ENCODE data around the gene LAMTOR2.
"Not testable (repeated sequence)": the region's sequence is repeated elsewhere in the genome, so short reads cannot be mapped to it uniquely, and the experiment has no call there.

LAMTOR2 gene

DNA sequence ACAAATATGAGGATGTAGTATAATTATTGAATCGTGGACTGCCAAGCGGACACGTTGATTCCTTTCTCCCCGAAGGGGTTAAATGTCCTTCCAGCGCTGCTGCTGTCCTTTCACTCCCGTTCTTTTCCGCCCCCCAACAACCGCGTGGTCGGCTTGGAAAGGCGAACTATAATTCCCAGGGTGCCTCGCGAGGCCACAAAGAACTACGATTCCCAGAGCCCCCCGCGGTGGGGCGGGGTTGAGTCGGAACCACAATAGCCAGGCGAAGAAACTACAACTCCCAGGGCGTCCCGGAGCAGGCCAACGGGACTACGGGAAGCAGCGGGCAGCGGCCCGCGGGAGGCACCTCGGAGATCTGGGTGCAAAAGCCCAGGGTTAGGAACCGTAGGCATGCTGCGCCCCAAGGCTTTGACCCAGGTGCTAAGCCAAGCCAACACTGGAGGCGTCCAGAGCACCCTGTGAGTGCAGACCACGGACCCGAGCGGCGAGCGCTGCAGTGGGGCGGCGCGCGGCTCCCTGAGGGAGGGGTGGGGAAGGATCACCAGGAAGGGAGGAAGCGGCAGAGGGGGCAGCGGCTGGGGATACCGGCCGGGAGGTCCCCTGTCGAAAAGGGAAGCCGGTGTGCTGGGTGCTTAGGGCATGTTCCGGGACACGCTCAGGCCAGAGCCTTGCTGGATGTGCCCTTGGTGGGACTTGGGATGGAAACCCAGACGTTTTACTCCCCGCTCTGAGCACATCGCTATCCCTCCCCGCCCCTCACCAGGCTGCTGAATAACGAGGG, at the start of gene LAMTOR2:
Gene LAMTOR2, plus strand, starts transcription at position 283 of the 781 bp plus-strand sequence. Its CDS starts 108 bp downstream, at position 391.
- peak; percentile 95 to 96 for DNase-seq (ENCODE audit: low read depth in 2 of 2)

- DNase-seq (ENCODE audit: low read depth in 2 of 2) = no peak
Measured at GRCh38 chr1:156004843-156005584, 49.6 kb upstream of the LAMTOR2 start.

DNA sequence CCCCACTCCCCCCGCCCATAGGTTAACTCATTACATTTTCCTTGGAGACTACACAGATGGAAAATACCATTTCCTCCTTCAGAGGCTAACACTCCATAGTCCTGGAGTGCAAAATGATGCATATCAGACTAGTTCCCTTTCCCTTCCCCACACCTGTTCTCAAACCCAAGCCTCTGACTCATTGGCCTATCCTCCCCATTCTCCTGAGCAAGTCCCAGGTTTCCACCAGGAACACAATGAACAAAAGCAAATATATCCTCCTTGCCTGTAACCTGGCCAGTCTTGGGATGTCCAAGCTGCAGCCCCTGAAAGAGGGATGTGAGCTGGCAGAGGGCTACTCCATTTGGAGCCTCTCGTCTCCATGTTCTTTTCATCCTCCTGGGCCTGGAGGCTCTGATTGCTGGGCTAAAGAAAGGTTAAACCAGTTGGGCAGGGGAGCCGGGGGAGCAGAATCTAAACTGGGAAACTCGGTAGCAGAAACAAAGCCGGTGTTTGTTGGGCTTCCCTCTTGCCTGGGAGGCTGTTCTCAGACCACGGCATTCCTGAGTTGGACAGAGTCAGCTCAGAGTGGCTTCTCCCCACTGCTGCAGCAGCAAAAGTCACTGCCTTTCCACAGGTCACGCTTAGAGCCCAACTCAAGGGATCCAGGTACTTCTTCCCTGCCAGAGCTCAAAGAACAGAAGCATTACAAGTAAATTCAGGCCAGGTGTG, 47.8 kb upstream of the LAMTOR2 start:
- DNase-seq (ENCODE audit: low read depth in 2 of 2) = no peak

- DNase-seq (ENCODE audit: low read depth in 2 of 2) = no peak
Measured at GRCh38 chr1:156009404-156009803, 45.2 kb upstream of the LAMTOR2 start.

DNA sequence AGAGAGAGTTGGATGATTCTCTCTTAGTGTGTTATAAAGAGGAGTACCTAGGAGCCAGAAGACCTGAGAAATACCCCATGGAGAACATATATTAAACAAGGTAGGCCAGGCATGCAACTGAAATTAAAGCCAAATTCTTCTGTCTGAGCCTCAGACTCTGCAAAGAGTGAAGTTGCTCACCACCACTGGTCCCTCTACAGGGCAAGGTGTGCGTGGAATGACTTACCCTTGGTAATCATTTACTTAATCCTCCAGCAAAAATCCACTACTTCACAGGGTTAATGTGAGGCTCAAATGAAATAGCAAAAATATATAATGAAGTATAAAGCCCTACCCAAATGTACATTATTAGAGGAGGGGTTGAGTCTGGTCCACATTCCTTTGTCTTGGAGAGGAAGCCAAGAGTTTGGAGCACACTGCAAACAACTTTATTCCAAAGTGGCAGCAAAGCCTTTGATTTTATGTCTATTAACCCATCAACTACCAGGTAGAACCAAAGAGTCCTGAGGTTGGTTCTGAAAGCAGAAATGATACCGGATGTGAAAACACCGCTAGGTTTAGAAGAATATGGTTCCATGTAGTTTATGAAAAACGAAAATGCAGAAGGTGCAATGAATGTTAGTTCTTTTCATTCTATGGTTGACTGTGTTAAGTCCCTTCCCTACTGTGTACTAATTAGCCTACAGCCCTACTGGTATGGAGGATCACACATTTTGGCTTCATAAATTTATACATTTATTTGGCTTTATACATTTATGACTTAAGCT, 42.3 kb upstream of the LAMTOR2 start:
- no peak for DNase-seq (ENCODE audit: low read depth in 2 of 2)

- no peak for DNase-seq (ENCODE audit: low read depth in 2 of 2)
Measured at GRCh38 chr1:156014829-156015228, 39.8 kb upstream of the LAMTOR2 start.

GRCh38 chr1:156019946-156020292, 34.7 kb upstream of the LAMTOR2 start:
- no peak for DNase-seq (ENCODE audit: low read depth in 2 of 2)

DNA sequence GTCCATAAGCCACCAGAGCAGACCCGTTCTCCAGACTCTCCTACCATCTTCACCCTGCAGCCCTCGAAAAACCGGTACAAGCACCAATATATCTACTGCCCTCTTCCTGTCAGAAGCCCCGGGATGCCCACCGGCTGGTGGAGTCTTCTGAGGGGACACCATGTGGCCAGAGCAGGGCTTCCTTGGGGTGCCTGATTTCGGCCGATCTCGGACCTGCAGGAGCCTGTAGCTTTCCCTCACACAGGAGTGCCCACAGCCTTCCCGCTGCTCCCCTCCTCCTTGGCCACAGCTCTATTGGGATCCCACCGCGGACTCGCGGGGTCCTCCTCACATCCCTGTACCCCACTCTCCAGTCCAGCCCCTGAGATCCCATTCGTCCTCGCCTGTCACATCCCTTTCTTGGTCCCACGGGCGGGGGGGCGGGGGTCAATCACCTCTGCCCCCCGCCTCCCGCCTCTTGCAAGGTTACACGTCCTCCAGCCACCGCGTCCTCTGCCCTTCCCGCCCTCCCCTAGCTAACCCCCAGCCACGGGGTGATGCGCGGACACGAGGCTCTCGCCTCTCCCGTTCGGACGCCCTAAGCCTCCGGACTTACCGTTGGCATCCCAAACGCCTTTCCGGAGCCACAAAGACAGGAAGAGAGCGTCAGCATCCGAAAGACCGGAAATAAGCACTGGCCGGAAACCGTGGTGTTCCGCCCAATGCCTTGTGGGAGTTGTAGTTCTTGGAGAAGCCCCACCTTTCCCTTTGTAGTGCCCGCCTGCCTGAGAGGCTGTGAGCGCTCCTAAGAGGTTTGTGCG, 34.1 kb upstream of the LAMTOR2 start, which contains the start of gene SSR2:
Gene SSR2, minus strand, starts transcription at position 659 of the 800 bp plus-strand sequence. CDS start 784 bp downstream, outside the sequence.
- peak; percentile 60 to 76 for DNase-seq (ENCODE audit: low read depth in 2 of 2)

GRCh38 chr1:156021093-156021428, 33.5 kb upstream of the LAMTOR2 start:
- no peak for DNase-seq (ENCODE audit: low read depth in 2 of 2)

DNA sequence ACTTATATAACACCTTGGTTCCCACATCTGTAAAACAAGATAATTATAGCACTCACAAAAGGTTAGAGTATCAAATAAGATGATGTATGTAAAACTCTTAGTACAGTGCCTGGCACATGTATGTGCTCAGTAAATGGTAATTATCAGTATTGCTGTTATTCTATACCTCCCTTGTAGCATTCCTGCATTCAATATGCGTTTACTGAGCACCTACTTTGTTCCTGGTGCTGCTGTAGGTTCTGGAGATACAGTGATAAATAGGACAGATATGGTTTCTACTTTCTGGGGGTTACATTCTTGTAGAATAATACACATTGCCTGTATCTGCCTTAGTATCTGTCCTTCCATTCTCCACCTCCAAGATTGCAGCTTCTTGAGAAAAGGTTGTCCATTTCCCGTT, 32.6 kb upstream of the LAMTOR2 start:
- DNase-seq (ENCODE audit: low read depth in 2 of 2) = no peak

DNA sequence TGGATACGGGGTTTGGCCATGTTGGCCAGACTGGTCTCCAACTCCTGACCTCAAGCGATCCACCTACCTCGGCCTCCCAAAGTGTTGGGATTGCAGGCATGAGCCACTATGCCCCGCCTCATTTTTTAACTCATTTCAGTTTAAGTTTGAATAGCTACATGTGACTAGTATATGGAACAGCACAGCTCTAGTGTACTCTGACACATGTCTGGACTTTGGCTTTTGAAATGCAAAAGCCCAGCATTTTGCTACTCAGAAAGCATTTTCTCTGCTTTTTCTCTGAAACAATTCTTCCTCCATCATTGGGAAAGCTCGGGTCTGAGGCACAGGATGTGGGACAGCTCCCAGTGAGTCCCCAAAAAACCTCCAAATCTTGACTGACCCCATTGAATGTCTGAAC, 29.8 kb upstream of the LAMTOR2 start:
- DNase-seq (ENCODE audit: low read depth in 2 of 2) = no peak

GRCh38 chr1:156025876-156026275, 28.7 kb upstream of the LAMTOR2 start:
- DNase-seq (ENCODE audit: low read depth in 2 of 2) = peak; percentile 16 to 26

GRCh38 chr1:156026588-156026987, 28.0 kb upstream of the LAMTOR2 start:
- DNase-seq (ENCODE audit: low read depth in 2 of 2) = no peak

GRCh38 chr1:156033011-156033410, 21.6 kb upstream of the LAMTOR2 start:
- DNase-seq (ENCODE audit: low read depth in 2 of 2) = no peak

DNA sequence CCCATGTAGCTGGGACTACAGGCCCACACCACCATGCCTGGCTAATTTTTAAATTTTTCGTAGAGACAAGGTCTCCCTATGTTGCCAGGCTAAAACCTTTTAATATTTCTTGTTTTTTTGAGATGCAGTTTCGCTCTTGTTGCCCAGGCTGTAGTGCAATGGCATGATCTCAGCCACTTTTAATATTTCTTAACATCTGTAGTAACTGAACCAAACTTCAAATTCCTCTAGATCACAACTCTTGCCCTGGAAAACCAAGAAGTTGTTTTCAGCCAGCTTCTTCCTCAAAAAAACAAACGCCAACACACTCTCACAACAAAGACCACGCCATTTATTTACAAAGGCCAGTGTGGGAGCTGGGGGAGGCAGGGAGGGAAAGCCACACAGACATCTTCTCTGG, 19.6 kb upstream of the LAMTOR2 start:
- DNase-seq (ENCODE audit: low read depth in 2 of 2) = not testable (repeated sequence)

DNA sequence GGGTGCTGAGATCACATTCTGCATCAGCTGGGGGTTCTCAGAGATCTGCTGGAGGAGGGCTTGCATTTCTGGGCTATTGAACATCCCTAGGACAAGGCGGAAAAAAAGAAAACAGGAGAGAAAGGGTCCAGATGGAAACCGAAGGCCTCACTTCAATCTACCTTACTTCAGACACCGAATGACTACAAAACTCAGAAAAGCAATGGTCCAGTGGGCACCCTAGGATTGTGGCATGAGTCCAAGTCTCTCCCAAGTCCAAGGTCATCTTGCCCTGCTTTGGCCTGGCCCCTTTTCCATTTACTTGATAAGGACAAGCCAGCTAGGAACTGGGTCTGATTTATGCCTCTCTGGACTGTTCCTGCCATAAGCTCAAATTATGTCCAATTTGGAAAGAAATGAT, 11.8 kb upstream of the LAMTOR2 start:
- no peak for DNase-seq (ENCODE audit: low read depth in 2 of 2)

DNA sequence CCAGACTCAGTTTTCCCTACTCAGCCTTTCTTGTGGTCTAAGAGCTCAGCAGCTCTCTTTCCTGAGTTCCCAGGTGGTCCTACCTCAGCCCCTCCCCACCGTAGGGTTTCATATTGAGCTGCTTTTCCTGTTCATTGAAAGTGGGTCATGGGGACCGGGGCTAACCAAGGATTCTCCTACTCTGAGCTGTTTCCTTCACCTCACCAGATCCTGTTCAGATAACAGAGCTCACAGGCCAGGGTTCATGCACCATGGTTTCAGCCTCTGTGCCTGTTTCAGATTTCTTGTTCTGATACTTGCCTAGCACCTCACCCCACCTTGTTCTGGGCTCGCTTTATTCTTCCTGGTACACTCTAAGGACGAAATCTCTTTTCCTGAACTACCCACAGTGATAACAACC, 9.5 kb upstream of the LAMTOR2 start:
- DNase-seq (ENCODE audit: low read depth in 2 of 2) = no peak

DNA sequence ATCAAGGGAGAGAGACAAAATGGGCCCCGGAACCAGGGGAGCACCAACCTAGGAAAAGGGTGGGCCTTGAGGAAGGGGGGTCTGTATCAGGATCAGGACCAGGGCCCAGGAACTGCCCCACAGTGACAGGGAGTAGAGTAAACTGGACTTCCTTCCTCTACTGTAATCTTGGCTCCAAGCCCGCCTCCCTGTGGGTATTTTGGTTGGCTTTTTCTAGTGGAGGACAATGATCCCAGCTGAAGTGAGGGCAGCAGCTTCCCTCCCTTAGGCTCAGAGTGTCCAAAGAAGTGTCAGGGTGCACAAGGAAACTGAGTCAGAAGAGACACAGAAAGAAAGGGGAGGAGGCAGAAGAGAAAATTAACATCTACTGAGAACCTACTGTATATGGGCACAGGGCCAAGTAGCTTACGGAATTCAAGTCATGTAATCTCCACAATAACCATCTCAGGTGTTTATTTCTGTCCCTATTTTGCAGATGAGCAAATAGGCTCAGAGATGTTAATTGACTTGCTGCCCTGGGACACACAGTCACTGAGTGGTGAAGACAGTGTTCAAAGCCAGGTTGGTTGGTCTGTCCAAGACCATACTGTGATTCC, 5.8 kb upstream of the LAMTOR2 start:
- no peak for DNase-seq (ENCODE audit: low read depth in 2 of 2)

GRCh38 chr1:156050376-156050775, 4.2 kb upstream of the LAMTOR2 start:
- no peak for DNase-seq (ENCODE audit: low read depth in 2 of 2)

GRCh38 chr1:156051011-156051725, 3.4 kb upstream of the LAMTOR2 start:
- DNase-seq (ENCODE audit: low read depth in 2 of 2) = no peak
